CD14-positive monocyte (primary cell): ENCODE results near the gene CDC34. TPM values are rescaled to one million over a fixed set of nuclear protein-coding genes. Genes with fewer than 3 reads are reported as not detected.

Experiments used
- DNase-seq, 3 donors: peaks; one replicate each; pipeline ENCODE4 v3.0.0-alpha.2; 2011 to 2022
- H2AFZ ChIP-seq: 2 replicates; pipeline ENCODE4 v1.6.0; 2012; ENCODE audit warnings: mild to moderate bottlenecking, low read depth, low read length, inconsistent platforms; ENCODE audit not compliant: insufficient read depth, poor library complexity, severe bottlenecking
- H3K27ac ChIP-seq, 2 donors: 1 replicate in 1 of 2; 2 replicates in 1 of 2; pipeline ENCODE4 v1.5.1; 2012 to 2013; ENCODE audit warnings: low read length in 2 of 2, control low read depth in 1 of 2, inconsistent platforms in 1 of 2, low read depth in 1 of 2, mild to moderate bottlenecking in 1 of 2
- H3K27me3 ChIP-seq, 2 donors: one replicate each; pipeline versions ENCODE4 v1.6.0 to v1.6.1; 2011 to 2013; ENCODE audit warnings: low read length in 2 of 2; ENCODE audit not compliant: control insufficient read depth in 2 of 2, insufficient read depth in 2 of 2
- H3K36me3 ChIP-seq, 2 donors: replicated peaks in 1 of 2; 1 replicate in 1 of 2; 2 replicates in 1 of 2; pipeline versions ENCODE4 v1.5.1 to v1.6.1; 2012 to 2013; ENCODE audit warnings: low read length in 2 of 2, control low read depth in 1 of 2, inconsistent platforms in 1 of 2, mild to moderate bottlenecking in 1 of 2; ENCODE audit not compliant: insufficient read depth in 2 of 2, control insufficient read depth in 1 of 2
- H3K4me1 ChIP-seq, 2 donors: 1 replicate in 1 of 2; 2 replicates in 1 of 2; pipeline versions ENCODE4 v1.5.1 to v1.6.1; 2012 to 2013; ENCODE audit warnings: low read length in 2 of 2, control low read depth in 1 of 2, inconsistent platforms in 1 of 2, mild to moderate bottlenecking in 1 of 2, moderate library complexity in 1 of 2; ENCODE audit not compliant: insufficient read depth in 2 of 2, control insufficient read depth in 1 of 2
- H3K4me2 ChIP-seq: replicated peaks from 2 replicates; pipeline ENCODE3; 2012; ENCODE audit warnings: low read length, moderate library complexity, mild to moderate bottlenecking; ENCODE audit not compliant: poor library complexity, severe bottlenecking; ENCODE audit errors: extremely low read depth
- H3K4me3 ChIP-seq, 3 experiments: fragments of 200-600 bp in 1 of 3; sonication (generic) in 1 of 3; replicated peaks in 1 of 3; 1 replicate in 2 of 3; 2 replicates in 1 of 3; pipeline ENCODE4 v1.5.1; 2011 to 2013; ENCODE audit warnings: low read length in 3 of 3, mild to moderate bottlenecking in 3 of 3, control low read depth in 2 of 3, low read depth in 2 of 3, inconsistent platforms in 1 of 3, moderate library complexity in 1 of 3
- H3K79me2 ChIP-seq: 2 replicates; pipeline ENCODE4 v1.6.0; 2012; ENCODE audit warnings: mild to moderate bottlenecking, control low read depth, inconsistent platforms, low read length, moderate library complexity; ENCODE audit not compliant: insufficient read depth
- H3K9ac ChIP-seq: 2 replicates; pipeline ENCODE4 v1.6.0; 2017; ENCODE audit warnings: low read length, mild to moderate bottlenecking; ENCODE audit not compliant: insufficient read depth, poor library complexity, severe bottlenecking
- H3K9me3 ChIP-seq, 2 donors: replicated peaks in 1 of 2; 1 replicate in 1 of 2; 2 replicates in 1 of 2; pipeline versions ENCODE4 v1.5.1 to v1.6.1; 2012 to 2013; ENCODE audit warnings: low read length in 2 of 2, control low read depth in 1 of 2; ENCODE audit not compliant: control insufficient read depth in 1 of 2, insufficient read depth in 1 of 2
- H4K20me1 ChIP-seq: 2 replicates; pipeline ENCODE4 v1.6.0; 2012; ENCODE audit warnings: mild to moderate bottlenecking, low read length, control low read depth, moderate library complexity; ENCODE audit not compliant: insufficient read depth
- H3K27ac Mint-ChIP-seq, 7 donors: one replicate each; pipeline ENCODE4 v1.8.0; 2020; ENCODE audit warnings: mild to moderate bottlenecking in 7 of 7, mixed read lengths in 7 of 7, moderate library complexity in 6 of 7, inconsistent platforms in 2 of 7
- H3K27me3 Mint-ChIP-seq, 3 donors: one replicate each; pipeline ENCODE4 v1.8.0; 2021 to 2022; ENCODE audit warnings: low read depth in 3 of 3, mild to moderate bottlenecking in 3 of 3, mixed read lengths in 3 of 3, moderate library complexity in 3 of 3, inconsistent platforms in 1 of 3
- H3K36me3 Mint-ChIP-seq, 2 donors: one replicate each; pipeline ENCODE4 v1.8.0; 2020; ENCODE audit warnings: mixed read lengths in 2 of 2, inconsistent platforms in 1 of 2, mild to moderate bottlenecking in 1 of 2
- H3K4me1 Mint-ChIP-seq: one replicate; pipeline ENCODE4 v1.8.0; 2020; ENCODE audit warnings: mild to moderate bottlenecking, mixed read lengths
- H3K4me3 Mint-ChIP-seq, 2 donors: one replicate each; pipeline ENCODE4 v1.8.0; 2020; ENCODE audit warnings: mild to moderate bottlenecking in 2 of 2, mixed read lengths in 2 of 2, moderate library complexity in 1 of 2
- H3K9me3 Mint-ChIP-seq, 7 donors: one replicate each; pipeline ENCODE4 v1.8.0; 2020 to 2022; ENCODE audit warnings: mixed read lengths in 7 of 7, mild to moderate bottlenecking in 6 of 7, moderate library complexity in 6 of 7, inconsistent platforms in 2 of 7
- CTCF ChIP-seq: fragments of 200-600 bp; IDR thresholded peaks from one replicate; pipeline ENCODE4 v1.8.0; 2022; ENCODE audit warnings: antibody characterized with exemption, mild to moderate bottlenecking
- WGBS: methylation state at CpG from one replicate; pipeline ENCODE4 v1.1.5; 2013; ENCODE audit warnings: missing lambda C conversion rate; ENCODE audit not compliant: insufficient coverage; 5-methylcytosine and 5-hydroxymethylcytosine counted together
- intact Hi-C, 2 donors: fragments of 100-400 bp; cut with micrococcal nuclease; formaldehyde crosslinking; loops; one replicate each; pipeline versions ENCODE4 v1.15.0 to v1.15.1; 2023
- polyA plus RNA-seq, 3 donors: library from polyadenylated mRNA; depleted of rRNA in 1 of 3; unstranded in 2 of 3; stranded (reverse) in 1 of 3; fragments of 300-500 nt in 2 of 3; fragments of >200 nt in 1 of 3; fragmentation: Illumina TruSeq in 2 of 3; gene quantifications; 1 replicate in 2 of 3; 2 replicates in 1 of 3; pipeline ENCODE4 v1.2.3, GENCODE V29; 2012 to 2021

CDC34 gene
- polyA plus RNA-seq, 3 donors, result 25.2 to 49.2 (median 43.0) TPM

- Histone ChIP-seq H3K9ac (no peak overlapping the region), H3K9me3 (no peaks in the 10 kb centered on the region), H3K79me2 (no peaks in the 10 kb centered on the region), H3K4me2 (no peak overlapping the region), H3K27me3 (no peaks in the 10 kb centered on the region), H4K20me1 (peaks cover 24% of the 10 kb centered on the region), H3K4me3 (no peak overlapping the region), H3K4me1 (peaks cover 0 to 5% of the 10 kb centered on the region in 2 donors), H2AFZ (no peak overlapping the region), H3K36me3 (peaks cover 34 to 43% of the 10 kb centered on the region in 2 donors), H3K27ac (no peak overlapping the region)
- intact Hi-C loops, result no loop called here
- H3K4me3 Mint-ChIP-seq, result no peak overlapping the region
- WGBS, result 94% methylated on average over 34 of the region's 34 CpGs
- H3K4me1 Mint-ChIP-seq, result peaks cover 11% of the 10 kb centered on the region
- peak overlapping the region in 2 of 7 donors; percentile 37 to 55 for H3K27ac Mint-ChIP-seq
- no peaks in the 10 kb centered on the region for H3K9me3 Mint-ChIP-seq
- TF ChIP-seq CTCF, result no peak
- no peak for DNase-seq
- peaks cover 24 to 39% of the 10 kb centered on the region in 2 donors for H3K36me3 Mint-ChIP-seq
- H3K27me3 Mint-ChIP-seq, result peaks cover 9 to 17% (median 15%) of the 10 kb centered on the region in 3 donors
These were observed 10.8 kb downstream of the CDC34 start for GRCh38 chr19:542173-542866.

DNA sequence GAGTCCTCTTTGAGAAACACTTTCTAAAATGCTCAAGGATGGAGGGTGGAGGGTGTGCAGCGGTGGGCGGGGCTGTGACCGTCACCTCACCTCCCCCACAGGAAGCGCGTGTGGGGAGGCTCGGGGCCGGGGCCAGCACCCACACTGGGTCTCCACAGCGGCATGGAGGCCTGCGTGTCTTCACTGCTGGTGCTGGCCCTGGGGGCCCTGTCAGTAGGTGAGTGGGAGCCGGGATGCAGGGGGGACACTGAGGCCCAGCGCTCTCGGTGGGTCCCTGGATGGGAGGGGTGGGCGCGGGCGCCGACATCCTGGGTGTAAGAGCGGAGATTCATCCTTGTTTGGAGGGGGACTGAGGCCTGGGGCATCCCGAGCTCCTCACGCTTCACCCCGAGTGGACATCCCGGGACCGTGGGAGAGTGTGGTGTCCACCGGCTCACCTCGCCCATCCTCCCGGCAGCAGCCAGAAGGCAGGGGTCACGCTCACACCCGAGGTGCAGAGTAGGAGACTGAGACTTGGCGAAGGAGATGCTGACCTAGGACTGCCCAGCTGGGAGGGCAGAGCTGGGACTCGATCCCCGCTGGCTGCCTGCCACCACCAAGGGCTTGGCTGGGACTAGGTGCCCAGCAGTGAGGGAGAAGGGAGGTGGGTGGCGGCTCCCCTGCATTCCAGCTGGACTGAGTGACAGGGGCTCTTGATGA, 12.5 kb downstream of the CDC34 start, which contains the start of gene GZMM:
GZMM (plus strand) TSS at position 144 of the 699 bp plus-strand sequence; CDS start at position 163, 19 bp downstream.
- H3K27me3 Mint-ChIP-seq, result peaks cover 9 to 19% (median 15%) of the 10 kb centered on the region in 3 donors
- peaks cover 11% of the 10 kb centered on the region for H3K4me1 Mint-ChIP-seq
- Histone ChIP-seq H3K36me3 (peaks cover 22 to 25% of the 10 kb centered on the region in 2 donors), H2AFZ (no peak within 1 kb of the TSS), H3K4me1 (peaks cover 0 to 5% of the 10 kb centered on the region in 2 donors), H3K9me3 (no peaks in the 10 kb centered on the region), H3K27ac (no peak within 1 kb of the TSS), H3K79me2 (no peaks in the 10 kb centered on the region), H3K4me3 (no peak within 1 kb of the TSS), H3K4me2 (no peak within 1 kb of the TSS), H4K20me1 (peaks cover 9% of the 10 kb centered on the region), H3K9ac (no peak within 1 kb of the TSS), H3K27me3 (no peaks in the 10 kb centered on the region)
- intact Hi-C loops, result no loop called here
- no peaks in the 10 kb centered on the region for H3K9me3 Mint-ChIP-seq
- H3K36me3 Mint-ChIP-seq, result peaks cover 10 to 23% of the 10 kb centered on the region in 2 donors
- WGBS, result 77% methylated on average over 19 of the region's 31 CpGs
- TF ChIP-seq CTCF, result no peak
- peak within 1 kb of the TSS; percentile 26 to 37 for H3K4me3 Mint-ChIP-seq
- H3K27ac Mint-ChIP-seq, result peak within 1 kb of the TSS in 1 of 7 donors; percentile 73
- DNase-seq, result no peak
